Femur (tissue), 1 donor: ENCODE data around the gene PSME1.
A peak's percentile ranks its signal among the peaks of the same experiment; 100 is the strongest.

ENCODE experiments used
- DNase-seq: peaks from one replicate; pipeline ENCODE4 v3.0.0-alpha.2; 2017

PSME1 gene

GRCh38 chr14:24135834-24136683, at the start of gene PSME1:
Gene PSME1 (plus strand): TSS chr14:24136194. CDS start chr14:24136263, 69 bp downstream.
- peak; percentile 95 for DNase-seq

- DNase-seq: no peak
Measured at GRCh38 chr14:24087004-24087403, 49.0 kb upstream of the PSME1 start.

DNA sequence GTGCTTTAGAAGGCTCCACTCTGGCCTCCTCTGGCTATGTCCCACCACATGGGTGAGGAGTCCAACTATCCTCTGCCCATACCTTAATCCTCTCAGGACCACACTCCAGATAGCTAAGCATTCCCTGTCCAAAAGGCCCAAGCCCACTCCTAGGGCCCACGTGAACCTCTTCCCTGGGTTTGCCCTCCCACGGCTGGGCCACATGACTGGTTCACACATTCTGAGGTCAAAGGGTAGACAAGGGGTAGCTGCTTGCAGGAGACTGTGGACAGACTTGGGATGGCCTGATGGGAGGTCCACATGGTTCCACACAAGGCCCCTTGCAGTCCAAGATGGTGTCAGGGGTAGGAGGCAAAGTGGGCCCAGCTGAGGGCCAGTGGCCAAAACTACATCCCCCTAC, 47.9 kb upstream of the PSME1 start:
- no peak for DNase-seq

- DNase-seq: no peak
Measured at GRCh38 chr14:24089890-24090289, 46.1 kb upstream of the PSME1 start.

DNA sequence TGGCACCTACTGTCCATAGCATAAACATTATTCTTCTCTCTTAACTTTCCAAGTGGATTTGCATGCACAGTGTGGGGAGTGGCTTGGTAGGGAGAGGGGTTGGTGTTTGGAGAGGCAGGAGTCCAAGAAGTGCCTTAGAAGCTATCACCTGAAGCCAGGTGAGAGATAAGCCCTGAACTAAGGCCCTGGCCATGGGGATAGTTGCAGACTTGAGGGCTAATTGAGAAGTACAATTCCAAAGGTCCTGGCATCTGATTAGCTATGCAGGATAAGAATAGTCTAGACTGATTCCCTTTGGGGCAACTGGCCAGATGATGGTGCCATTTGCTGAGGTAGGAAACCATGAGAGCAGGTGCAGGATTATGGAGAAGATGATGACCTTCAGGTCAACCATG, 43.9 kb upstream of the PSME1 start:
- DNase-seq: no peak

- DNase-seq: no peak
Measured at GRCh38 chr14:24092505-24093206, 43.3 kb upstream of the PSME1 start.

DNA sequence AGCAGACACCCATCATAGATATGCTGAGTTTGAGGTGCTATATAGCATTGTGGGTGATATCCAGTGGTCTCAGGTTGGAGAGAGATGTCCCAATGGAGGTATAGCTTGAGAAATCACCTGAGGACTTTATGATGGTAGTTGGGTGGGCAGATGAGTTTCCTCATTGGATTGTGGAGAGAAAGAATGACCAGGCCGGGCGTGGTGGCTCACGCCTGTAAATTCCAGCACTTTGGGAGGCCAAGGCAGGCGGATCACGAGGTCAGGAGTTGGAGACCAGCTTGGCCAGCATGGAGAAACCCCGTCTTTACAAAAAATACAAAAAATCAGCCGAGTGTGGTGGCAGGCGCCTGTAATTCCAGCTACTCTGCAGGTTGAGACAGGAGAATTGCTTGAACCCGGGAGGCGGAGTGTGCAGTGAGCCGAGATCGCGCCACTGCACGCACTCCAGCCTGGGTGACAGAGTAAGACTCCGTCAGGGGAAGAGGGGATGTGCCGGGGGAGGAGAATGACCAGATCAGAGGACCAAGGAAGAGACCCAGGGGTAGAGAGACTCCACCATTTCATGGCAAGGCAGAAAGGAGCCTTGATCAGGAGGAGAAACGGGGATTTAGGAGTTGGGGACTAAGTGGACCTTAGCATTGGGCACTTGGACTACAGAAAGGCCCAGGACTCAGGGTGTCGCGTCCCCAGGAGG, 42.6 kb upstream of the PSME1 start:
- no peak for DNase-seq

GRCh38 chr14:24093901-24094840, 41.8 kb upstream of the PSME1 start, which contains the start of gene PCK2:
Gene PCK2 (plus strand): TSS chr14:24094311. CDS start chr14:24094406, 95 bp downstream.
- peak; percentile 90 for DNase-seq

GRCh38 chr14:24094841-24095270, 41.1 kb upstream of the PSME1 start:
- no peak for DNase-seq

GRCh38 chr14:24095271-24096068, 40.5 kb upstream of the PSME1 start:
- no peak for DNase-seq

DNA sequence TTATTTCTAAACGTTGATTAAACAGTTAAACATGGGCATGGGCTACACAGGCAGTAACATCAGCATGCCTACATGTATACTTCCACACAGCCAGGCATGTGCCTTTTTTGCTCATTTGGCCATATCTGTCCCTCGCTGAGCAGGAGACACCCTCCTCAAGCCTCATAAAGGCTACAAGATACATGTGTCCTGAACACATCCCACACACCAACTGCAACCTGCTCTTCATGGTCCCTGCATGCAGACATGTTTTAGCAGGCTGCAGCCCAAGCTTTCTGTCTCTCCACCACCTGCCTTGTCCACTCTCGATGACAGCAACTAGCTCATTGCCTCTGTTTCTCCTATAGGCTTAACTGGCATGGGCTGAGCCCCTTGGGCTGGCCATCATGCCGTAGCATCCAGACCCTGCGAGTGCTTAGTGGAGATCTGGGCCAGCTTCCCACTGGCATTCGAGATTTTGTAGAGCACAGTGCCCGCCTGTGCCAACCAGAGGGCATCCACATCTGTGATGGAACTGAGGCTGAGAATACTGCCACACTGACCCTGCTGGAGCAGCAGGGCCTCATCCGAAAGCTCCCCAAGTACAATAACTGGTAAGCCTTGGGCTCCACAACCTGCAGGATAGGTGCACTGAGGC, 39.3 kb upstream of the PSME1 start:
- no peak for DNase-seq

DNA sequence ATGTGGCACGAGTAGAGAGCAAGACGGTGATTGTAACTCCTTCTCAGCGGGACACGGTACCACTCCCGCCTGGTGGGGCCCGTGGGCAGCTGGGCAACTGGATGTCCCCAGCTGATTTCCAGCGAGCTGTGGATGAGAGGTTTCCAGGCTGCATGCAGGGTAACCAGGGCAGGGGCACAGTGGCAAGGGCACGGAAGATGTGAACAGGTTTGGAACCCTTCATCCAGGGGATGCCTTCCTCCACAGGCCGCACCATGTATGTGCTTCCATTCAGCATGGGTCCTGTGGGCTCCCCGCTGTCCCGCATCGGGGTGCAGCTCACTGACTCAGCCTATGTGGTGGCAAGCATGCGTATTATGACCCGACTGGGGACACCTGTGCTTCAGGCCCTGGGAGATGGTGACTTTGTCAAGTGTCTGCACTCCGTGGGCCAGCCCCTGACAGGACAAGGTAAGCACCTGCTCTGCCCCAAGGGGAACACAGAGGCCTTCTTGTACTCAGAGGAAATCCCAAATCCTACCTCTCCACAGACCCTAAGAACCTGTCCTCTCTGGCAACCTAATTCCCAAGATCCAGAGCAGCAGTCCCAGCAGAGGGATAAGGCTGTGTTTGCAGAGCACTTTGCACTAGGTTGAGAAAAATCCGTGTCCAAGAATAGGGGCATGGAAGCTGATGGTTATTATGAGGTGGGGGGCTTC, 37.6 kb upstream of the PSME1 start:
- DNase-seq: no peak

GRCh38 chr14:24098927-24099813, 36.8 kb upstream of the PSME1 start:
- no peak for DNase-seq

DNA sequence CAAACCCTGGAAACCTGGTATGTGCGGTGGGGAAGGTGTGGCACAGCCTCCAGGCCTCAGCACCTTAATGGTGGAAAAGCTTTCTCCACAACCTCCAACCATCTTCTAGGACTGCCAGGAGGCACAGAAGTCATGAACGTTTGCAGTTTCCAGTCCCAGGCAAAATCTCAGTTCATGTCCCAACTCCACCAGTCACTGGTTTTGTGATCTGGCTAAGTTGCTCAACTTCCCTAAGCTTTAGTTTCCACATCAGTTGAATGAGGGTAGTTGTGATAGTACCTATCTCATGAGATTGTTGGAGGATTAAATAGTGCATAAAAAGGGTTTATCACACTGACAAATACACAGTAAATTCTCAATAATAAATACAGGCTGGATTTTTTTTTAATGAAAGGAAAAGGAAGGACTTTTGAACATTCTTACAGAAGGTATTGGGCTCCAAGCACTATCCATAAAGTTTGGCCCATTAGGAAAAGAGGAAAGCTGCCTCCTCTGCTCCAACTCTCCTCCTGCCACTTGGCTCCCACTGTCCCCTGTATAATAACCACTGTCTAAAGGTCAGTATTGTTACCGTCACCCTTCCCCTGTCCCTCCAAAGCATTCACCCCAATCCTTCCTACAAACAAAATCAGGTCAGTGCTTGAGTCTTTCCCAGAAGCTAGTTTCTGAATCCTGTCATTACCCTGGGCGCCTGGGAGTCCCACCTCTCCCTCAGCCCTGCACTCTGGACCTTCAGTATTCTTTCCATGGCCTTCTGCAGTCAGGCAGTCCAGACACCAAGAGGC, 35.6 kb upstream of the PSME1 start:
- no peak for DNase-seq

DNA sequence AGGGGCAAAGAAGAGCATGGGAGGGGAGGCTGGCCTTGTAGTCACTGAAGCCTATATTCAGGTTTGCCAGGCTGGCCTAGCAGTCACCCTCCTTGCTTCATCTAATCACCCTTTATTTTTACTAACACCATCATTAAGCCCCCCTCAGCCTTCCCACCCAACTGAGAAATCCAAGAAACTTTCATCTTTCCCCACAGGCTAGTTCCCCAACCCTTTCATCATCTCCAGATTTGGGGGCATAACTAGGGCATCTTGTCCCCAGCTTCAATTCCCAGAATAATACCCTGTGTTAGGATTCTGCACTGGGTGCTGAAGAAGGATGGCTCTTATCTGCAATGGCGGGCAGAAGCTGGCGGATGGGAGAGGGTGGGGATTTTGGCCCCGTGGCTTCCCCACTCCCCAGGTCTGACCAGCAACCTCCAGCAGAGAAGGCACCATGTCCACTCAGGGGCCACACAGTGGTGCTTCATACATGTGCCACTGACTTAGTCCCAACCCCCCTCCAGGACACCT, 35.0 kb upstream of the PSME1 start:
- DNase-seq: no peak

GRCh38 chr14:24102357-24103048, 33.5 kb upstream of the PSME1 start:
- DNase-seq: no peak

- DNase-seq: no peak
Measured at GRCh38 chr14:24103451-24103850, 32.5 kb upstream of the PSME1 start.
